Spleen (tissue), 7 donors: ENCODE results near the gene ERMN.

Source experiments
- POLR2A ChIP-seq, 3 donors: fragments of 450-650 bp; IDR thresholded peaks; one replicate each; pipeline ENCODE4 v1.5.1; 2017; ENCODE audit warnings: antibody characterized with exemption in 3 of 3, mild to moderate bottlenecking in 1 of 3
- POLR2AphosphoS5 ChIP-seq, 3 donors: sonication (generic); formaldehyde crosslinking; IDR thresholded peaks; one replicate each; pipeline ENCODE4 v1.5.1; 2017; ENCODE audit warnings: antibody characterized with exemption in 3 of 3
- TF ChIP-seq, protein P1 (sequence below), 11 experiments: fragments of 200-600 bp in 7 of 11; fragments of 450-650 bp in 4 of 11; sonication (generic) in 4 of 11; IDR thresholded peaks in 8 of 11; conservative IDR thresholded peaks in 3 of 11; 1 replicate in 7 of 11; 2 replicates in 4 of 11; pipeline versions ENCODE4 v1.4.0 to v1.8.0; 2016 to 2021; ENCODE audit warnings: antibody characterized with exemption in 11 of 11, inconsistent platforms in 4 of 11, mild to moderate bottlenecking in 1 of 11
- donor health status: DM: no; HTN: no; CAD: no; lungs with moderate emphysema.
- donor health status: DM: no; HTN: no; CAD: no.
- donor health status: DM: no; HTN: no; CAD: no.

DNA sequence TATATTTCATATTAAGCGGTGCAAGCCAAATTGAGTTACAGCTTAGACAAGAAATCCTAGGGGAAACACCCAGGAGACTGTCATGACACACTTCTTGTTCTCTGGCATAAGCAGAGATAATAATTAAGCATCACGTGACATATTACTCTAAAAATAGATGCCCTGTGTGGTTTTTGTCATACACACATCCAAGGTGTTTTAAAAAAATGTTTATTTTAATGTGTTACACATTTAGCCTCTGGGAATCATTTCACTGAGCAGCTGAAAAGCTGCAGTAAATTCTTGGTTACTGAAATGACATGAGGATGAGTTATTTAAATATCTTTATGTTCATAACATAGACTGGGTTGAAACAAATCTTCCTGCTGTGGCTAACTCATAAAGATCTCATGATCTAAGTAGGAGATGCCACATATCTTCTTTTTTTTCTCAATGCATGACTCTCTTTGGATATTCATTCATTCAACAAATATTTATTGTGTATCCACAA is 38.0 kb upstream of the ERMN start:
- TF ChIP-seq, protein P1, sequence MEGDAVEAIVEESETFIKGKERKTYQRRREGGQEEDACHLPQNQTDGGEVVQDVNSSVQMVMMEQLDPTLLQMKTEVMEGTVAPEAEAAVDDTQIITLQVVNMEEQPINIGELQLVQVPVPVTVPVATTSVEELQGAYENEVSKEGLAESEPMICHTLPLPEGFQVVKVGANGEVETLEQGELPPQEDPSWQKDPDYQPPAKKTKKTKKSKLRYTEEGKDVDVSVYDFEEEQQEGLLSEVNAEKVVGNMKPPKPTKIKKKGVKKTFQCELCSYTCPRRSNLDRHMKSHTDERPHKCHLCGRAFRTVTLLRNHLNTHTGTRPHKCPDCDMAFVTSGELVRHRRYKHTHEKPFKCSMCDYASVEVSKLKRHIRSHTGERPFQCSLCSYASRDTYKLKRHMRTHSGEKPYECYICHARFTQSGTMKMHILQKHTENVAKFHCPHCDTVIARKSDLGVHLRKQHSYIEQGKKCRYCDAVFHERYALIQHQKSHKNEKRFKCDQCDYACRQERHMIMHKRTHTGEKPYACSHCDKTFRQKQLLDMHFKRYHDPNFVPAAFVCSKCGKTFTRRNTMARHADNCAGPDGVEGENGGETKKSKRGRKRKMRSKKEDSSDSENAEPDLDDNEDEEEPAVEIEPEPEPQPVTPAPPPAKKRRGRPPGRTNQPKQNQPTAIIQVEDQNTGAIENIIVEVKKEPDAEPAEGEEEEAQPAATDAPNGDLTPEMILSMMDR (IDR thresholded peaks at IDR 0.05 in 8 of 11, conservative IDR thresholded peaks at IDR 0.05 in 3 of 11), result no peak
- no peak for TF ChIP-seq POLR2A (IDR thresholded peaks at IDR 0.05)
- no peak for TF ChIP-seq POLR2AphosphoS5 (IDR thresholded peaks at IDR 0.05)
